CD4-positive, alpha-beta T cell treated with Interleukin-17A for 1 hour (primary cell): ENCODE data around the gene ELF4.

Source experiments
- DNase-seq: peaks from one replicate; pipeline ENCODE4 v3.0.0-alpha.2; 2020

The ELF4 gene

GRCh38 chrX:130083656-130084382 is 26.5 kb downstream of the ELF4 start:
- peak; percentile 13 for DNase-seq

GRCh38 chrX:130083107-130083490 is 27.2 kb downstream of the ELF4 start:
- no peak for DNase-seq

GRCh38 chrX:130082244-130083106 is 27.8 kb downstream of the ELF4 start:
- peak; percentile 87 for DNase-seq

GRCh38 chrX:130081421-130082045 is 28.8 kb downstream of the ELF4 start:
- DNase-seq = no peak

- no peak for DNase-seq
Measured at GRCh38 chrX:130080791-130081367, 29.4 kb downstream of the ELF4 start.

GRCh38 chrX:130079824-130080406 is 30.4 kb downstream of the ELF4 start:
- DNase-seq = peak; percentile 68

GRCh38 chrX:130075777-130076176 is 34.5 kb downstream of the ELF4 start:
- no peak for DNase-seq

GRCh38 chrX:130072345-130072740 is 38.0 kb downstream of the ELF4 start:
- no peak for DNase-seq

GRCh38 chrX:130071611-130072344 is 38.5 kb downstream of the ELF4 start:
- no peak for DNase-seq

- no peak for DNase-seq
Measured at GRCh38 chrX:130066975-130067615, 43.2 kb downstream of the ELF4 start.

- DNase-seq = peak; percentile 81
Measured at GRCh38 chrX:130060122-130061069, 49.9 kb downstream of the ELF4 start.

GRCh38 chrX:130058652-130059051 is 51.6 kb downstream of the ELF4 start:
- no peak for DNase-seq

- DNase-seq = no peak
Measured at GRCh38 chrX:130057209-130057608, 53.1 kb downstream of the ELF4 start.

GRCh38 chrX:130055899-130056298 is 54.4 kb downstream of the ELF4 start:
- DNase-seq = no peak

- no peak for DNase-seq
Measured at GRCh38 chrX:130055103-130055502, 55.2 kb downstream of the ELF4 start.

- no peak for DNase-seq
Measured at GRCh38 chrX:130053236-130053635, 57.1 kb downstream of the ELF4 start.

GRCh38 chrX:130051176-130051845 is 59.0 kb downstream of the ELF4 start:
- DNase-seq = no peak

- no peak for DNase-seq
Measured at GRCh38 chrX:130049821-130050220, 60.5 kb downstream of the ELF4 start.

GRCh38 chrX:130048686-130049222 is 61.5 kb downstream of the ELF4 start:
- no peak for DNase-seq

- no peak for DNase-seq
Measured at GRCh38 chrX:130047416-130047815, 62.9 kb downstream of the ELF4 start.
